ENCODE results near the gene GRIK2. TPM values are rescaled to one million over a fixed set of nuclear protein-coding genes. Genes with fewer than 3 reads are reported as not detected.

The GRIK2 gene
- total and polyA plus RNA-seq, 8 donors: 0.61 to 3.5 (median 2.4) TPM

DNA sequence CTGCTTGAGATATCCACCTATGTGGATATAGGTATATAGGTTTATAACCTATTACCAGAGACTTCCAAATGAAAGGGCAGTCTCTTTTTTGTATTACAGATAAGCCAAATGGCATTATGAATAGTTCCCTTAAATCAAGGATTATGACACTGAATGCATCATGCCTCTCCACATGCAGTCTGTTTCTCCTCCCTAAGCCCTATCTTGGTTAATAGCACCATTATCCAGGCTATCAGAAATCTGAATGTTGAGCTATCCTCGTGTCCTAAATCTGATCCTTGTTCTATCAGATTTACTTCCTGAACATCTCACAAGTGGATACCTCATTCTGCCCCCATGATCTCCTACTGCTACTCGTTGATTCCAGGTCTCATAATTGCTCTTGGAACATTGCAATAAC, 138.0 kb downstream of the GRIK2 start:
- intact Hi-C loops (cut with DNase I): no loop called here
- H3K9me3 ChIP-seq: no peaks in the 10 kb centered on the region
- ATAC-seq: no peak
- no peaks in the 10 kb centered on the region for H3K4me1 ChIP-seq
- H3K27ac ChIP-seq: no peak overlapping the region
- no peak overlapping the region for H3K4me3 ChIP-seq
- no peak for DNase-seq
- TF ChIP-seq, protein P1, sequence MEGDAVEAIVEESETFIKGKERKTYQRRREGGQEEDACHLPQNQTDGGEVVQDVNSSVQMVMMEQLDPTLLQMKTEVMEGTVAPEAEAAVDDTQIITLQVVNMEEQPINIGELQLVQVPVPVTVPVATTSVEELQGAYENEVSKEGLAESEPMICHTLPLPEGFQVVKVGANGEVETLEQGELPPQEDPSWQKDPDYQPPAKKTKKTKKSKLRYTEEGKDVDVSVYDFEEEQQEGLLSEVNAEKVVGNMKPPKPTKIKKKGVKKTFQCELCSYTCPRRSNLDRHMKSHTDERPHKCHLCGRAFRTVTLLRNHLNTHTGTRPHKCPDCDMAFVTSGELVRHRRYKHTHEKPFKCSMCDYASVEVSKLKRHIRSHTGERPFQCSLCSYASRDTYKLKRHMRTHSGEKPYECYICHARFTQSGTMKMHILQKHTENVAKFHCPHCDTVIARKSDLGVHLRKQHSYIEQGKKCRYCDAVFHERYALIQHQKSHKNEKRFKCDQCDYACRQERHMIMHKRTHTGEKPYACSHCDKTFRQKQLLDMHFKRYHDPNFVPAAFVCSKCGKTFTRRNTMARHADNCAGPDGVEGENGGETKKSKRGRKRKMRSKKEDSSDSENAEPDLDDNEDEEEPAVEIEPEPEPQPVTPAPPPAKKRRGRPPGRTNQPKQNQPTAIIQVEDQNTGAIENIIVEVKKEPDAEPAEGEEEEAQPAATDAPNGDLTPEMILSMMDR (IDR thresholded peaks at IDR 0.05): no peak
- no peaks in the 10 kb centered on the region for H3K27me3 ChIP-seq
- FAIRE-seq: no peak
- no peaks in the 10 kb centered on the region for H3K36me3 ChIP-seq
- WGBS, 2 donors: 45 to 57% methylated on average over 2 of the region's 2 CpGs

DNA sequence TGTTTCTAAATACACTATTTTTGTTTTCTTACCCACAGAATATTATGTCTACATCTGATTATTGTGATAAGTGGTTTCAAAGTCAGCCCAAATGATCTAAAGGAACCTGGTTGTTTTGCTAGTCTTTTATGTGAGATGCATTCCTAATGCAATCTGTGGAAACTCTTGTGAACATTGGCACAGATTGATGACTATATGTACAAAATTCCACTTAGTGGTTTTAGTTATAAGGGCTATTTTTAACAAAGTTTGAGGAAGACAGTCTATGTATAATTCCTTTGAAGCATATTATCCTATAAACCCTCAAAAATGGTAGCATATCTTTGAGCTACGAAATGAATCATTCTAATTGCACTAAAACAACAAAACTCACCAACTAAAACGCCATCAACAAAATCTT, 140.9 kb downstream of the GRIK2 start:
- ATAC-seq (no peak), DNase-seq (no peak), FAIRE-seq (no peak)
- intact Hi-C loops (cut with DNase I): no loop called here
- Histone ChIP-seq H3K9me3 (no peaks in the 10 kb centered on the region), H3K27me3 (no peaks in the 10 kb centered on the region), H3K4me1 (no peaks in the 10 kb centered on the region), H3K27ac (no peak overlapping the region), H3K4me3 (no peak overlapping the region), H3K36me3 (no peaks in the 10 kb centered on the region)
- TF ChIP-seq, protein P1 (IDR thresholded peaks at IDR 0.05): no peak
- 59 to 62% methylated on average over 2 of the region's 2 CpGs for WGBS, 2 donors

DNA sequence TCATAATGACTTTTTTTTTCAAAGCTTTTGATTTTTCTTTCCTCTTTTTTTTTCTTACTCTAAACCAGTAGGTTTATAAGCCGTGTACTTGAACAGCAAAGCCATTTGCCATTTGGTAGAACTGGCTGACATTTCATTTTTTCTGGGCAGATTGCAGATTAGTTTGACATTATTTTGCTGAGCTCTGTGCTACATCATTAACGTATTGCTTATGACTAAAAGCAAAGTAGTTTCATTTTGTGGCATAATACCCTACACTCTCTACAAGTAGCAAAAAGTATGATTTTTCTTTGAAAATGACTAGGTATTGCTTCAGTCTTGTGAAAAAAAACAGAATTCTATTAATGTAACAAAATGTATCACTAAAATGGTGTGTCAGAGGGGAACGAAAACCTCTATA, 141.3 kb downstream of the GRIK2 start:
- 50 to 66% methylated on average over 3 of the region's 3 CpGs for WGBS, 2 donors
- FAIRE-seq (no peak), ATAC-seq (peak in 1 of 4 donors; percentile 27), DNase-seq (no peak)
- no peaks in the 10 kb centered on the region for H3K9me3 ChIP-seq
- H3K4me3 ChIP-seq: no peak overlapping the region
- no peaks in the 10 kb centered on the region for H3K36me3 ChIP-seq
- no peak overlapping the region for H3K27ac ChIP-seq
- H3K27me3 ChIP-seq: no peaks in the 10 kb centered on the region
- intact Hi-C loops (cut with DNase I): no loop called here
- TF ChIP-seq, protein P1 (IDR thresholded peaks at IDR 0.05): no peak
- H3K4me1 ChIP-seq: no peaks in the 10 kb centered on the region

DNA sequence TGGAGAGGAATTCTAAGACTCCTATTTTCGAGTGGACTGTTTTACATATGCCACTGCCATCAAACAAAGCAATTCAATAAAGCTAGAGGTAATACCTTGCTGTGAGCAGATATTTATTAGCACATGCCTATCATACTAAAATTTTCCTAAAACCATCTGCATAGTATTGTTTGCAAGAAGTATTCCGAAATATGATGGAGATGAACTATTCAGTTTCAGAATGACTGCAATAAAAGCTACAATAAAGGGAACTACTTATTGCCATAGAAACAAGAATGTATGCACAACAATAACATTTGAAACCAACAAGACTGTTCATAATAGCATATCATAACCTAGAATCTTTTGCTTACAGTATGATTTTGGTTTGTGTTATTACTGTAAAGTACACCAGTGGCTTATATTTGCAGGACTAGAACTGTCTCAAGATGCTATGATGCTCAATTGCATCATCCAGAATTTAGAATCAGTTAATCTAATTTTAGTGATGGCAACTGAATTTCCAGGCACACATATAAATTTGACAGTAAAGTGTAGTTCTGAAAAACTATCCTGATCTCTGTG, 144.3 kb downstream of the GRIK2 start:
- no peaks in the 10 kb centered on the region for H3K4me1 ChIP-seq
- intact Hi-C loops (cut with DNase I): no loop called here
- no peaks in the 10 kb centered on the region for H3K9me3 ChIP-seq
- no peak for FAIRE-seq
- DNase-seq: no peak
- no peaks in the 10 kb centered on the region for H3K27me3 ChIP-seq
- TF ChIP-seq, protein P1 (IDR thresholded peaks at IDR 0.05): no peak
- H3K36me3 ChIP-seq: no peaks in the 10 kb centered on the region
- H3K27ac ChIP-seq: no peak overlapping the region
- ATAC-seq: no peak
- WGBS, 2 donors: 57 to 69% methylated on average over 2 of the region's 2 CpGs
- H3K4me3 ChIP-seq: no peak overlapping the region

DNA sequence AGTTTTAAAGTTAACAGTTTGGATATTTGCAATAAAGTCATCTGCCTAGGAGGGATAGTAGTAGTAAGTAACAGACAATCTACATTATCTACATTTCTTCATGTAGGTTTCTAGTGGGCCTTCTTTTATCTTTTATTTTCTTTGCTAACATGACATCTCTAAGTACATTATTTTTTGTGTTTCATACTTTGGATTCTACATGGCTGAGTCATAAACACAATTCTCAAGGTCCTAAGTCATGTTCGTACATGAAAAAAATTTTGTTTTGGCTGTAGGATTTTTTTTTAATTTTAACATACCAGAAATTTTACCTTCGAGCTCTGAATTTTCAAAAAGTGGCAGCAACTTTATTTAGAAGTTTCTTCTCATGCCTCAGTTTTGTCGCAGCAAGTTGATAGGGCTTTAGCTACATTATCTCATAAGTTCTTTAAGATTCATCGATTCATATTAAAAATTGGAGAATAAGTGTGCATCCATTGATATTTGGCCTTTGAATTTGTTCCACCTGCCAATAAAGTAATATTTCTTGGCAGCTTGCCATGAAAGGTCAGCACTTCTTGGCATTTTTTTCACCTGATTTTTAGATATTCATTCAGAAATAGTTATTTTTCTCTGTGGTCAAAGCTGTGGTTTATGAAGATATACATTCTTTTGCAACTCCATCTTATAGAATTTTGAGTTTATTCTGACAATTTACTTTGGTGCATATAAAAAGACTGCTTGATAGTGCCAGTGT, 146.2 kb downstream of the GRIK2 start:
- TF ChIP-seq, protein P1 (IDR thresholded peaks at IDR 0.05): no peak
- H3K27me3 ChIP-seq: no peaks in the 10 kb centered on the region
- H3K9me3 ChIP-seq: no peaks in the 10 kb centered on the region
- H3K27ac ChIP-seq: no peak overlapping the region
- WGBS, 2 donors: 55 to 77% methylated on average over 4 of the region's 4 CpGs
- intact Hi-C loops (cut with DNase I): no loop called here
- DNase-seq (no peak), FAIRE-seq (no peak), ATAC-seq (no peak)
- H3K4me3 ChIP-seq: no peak overlapping the region
- no peaks in the 10 kb centered on the region for H3K4me1 ChIP-seq
- no peaks in the 10 kb centered on the region for H3K36me3 ChIP-seq

Data from pancreas (tissue), 10 donors.